Measurements from ENCODE around the gene SLC46A1.
A peak's percentile ranks its signal among the peaks of the same experiment; 100 is the strongest.

Gene SLC46A1

GRCh38 chr17:28404812-28405570 lies 1.0 kb downstream of the SLC46A1 start:
- intact Hi-C loops (cut with DNase I), result no loop called here
- peak in 17 of 42 donors; percentile 11 to 63 (median 41) for DNase-seq

GRCh38 chr17:28404461-28404811 lies 1.6 kb downstream of the SLC46A1 start:
- no peak for DNase-seq
- intact Hi-C loops (cut with DNase I), result no loop called here

- intact Hi-C loops (cut with DNase I), result no loop called here
- DNase-seq, result no peak
These were observed 2.0 kb downstream of the SLC46A1 start for GRCh38 chr17:28404007-28404406.

GRCh38 chr17:28402844-28403243 lies 3.2 kb downstream of the SLC46A1 start:
- intact Hi-C loops (cut with DNase I), result no loop called here
- DNase-seq, result peak in 1 of 42 donors; percentile 20

- DNase-seq, result no peak
- intact Hi-C loops (cut with DNase I), result no loop called here
These were observed 3.8 kb downstream of the SLC46A1 start for GRCh38 chr17:28402224-28402630.

- no peak for DNase-seq
- intact Hi-C loops (cut with DNase I), result no loop called here
These were observed 6.2 kb downstream of the SLC46A1 start for GRCh38 chr17:28399808-28400207.

- DNase-seq, result no peak
- intact Hi-C loops (cut with DNase I), result no loop called here
These were observed 7.6 kb downstream of the SLC46A1 start for GRCh38 chr17:28398280-28398981.

- intact Hi-C loops (cut with DNase I), result no loop called here
- DNase-seq, result no peak
These were observed 8.2 kb downstream of the SLC46A1 start for GRCh38 chr17:28397687-28398279.

GRCh38 chr17:28397275-28397674 lies 8.7 kb downstream of the SLC46A1 start:
- no peak for DNase-seq
- intact Hi-C loops (cut with DNase I), result no loop called here

GRCh38 chr17:28396635-28397239 lies 9.3 kb downstream of the SLC46A1 start:
- intact Hi-C loops (cut with DNase I), result no loop called here
- no peak for DNase-seq

GRCh38 chr17:28395968-28396367 lies 10.0 kb downstream of the SLC46A1 start:
- no peak for DNase-seq
- intact Hi-C loops (cut with DNase I), result no loop called here

GRCh38 chr17:28395426-28395825 lies 10.6 kb downstream of the SLC46A1 start:
- DNase-seq, result no peak
- intact Hi-C loops (cut with DNase I), result no loop called here

GRCh38 chr17:28394337-28395116 lies 11.5 kb downstream of the SLC46A1 start:
- DNase-seq, result no peak
- intact Hi-C loops (cut with DNase I), result no loop called here

- intact Hi-C loops (cut with DNase I), result no loop called here
- no peak for DNase-seq
These were observed 13.5 kb downstream of the SLC46A1 start for GRCh38 chr17:28392491-28392890.

GRCh38 chr17:28391401-28391800 lies 14.6 kb downstream of the SLC46A1 start:
- intact Hi-C loops (cut with DNase I), result no loop called here
- no peak for DNase-seq

GRCh38 chr17:28390984-28391383 lies 15.0 kb downstream of the SLC46A1 start:
- intact Hi-C loops (cut with DNase I), result no loop called here
- no peak for DNase-seq

- intact Hi-C loops (cut with DNase I), result no loop called here
- DNase-seq, result no peak
These were observed 15.4 kb downstream of the SLC46A1 start for GRCh38 chr17:28390563-28390962.

- no peak for DNase-seq
- intact Hi-C loops (cut with DNase I), result no loop called here
These were observed 15.9 kb downstream of the SLC46A1 start for GRCh38 chr17:28390141-28390540.

GRCh38 chr17:28388106-28388505 lies 17.9 kb downstream of the SLC46A1 start:
- peak in 1 of 42 donors; percentile 10 for DNase-seq

More at GRCh38 chr17:28388106-28388505, 17.9 kb downstream of the SLC46A1 start:
- intact Hi-C loops (cut with DNase I), result no loop called here
